ENCODE measurements around the gene RGS1. TPM values are rescaled to one million over a fixed set of nuclear protein-coding genes. Genes with fewer than 3 reads are reported as not detected.

RGS1 gene
- total RNA-seq, 2 donors from 2014 or later: 22.8 to 24.7 TPM

GRCh38 chr1:192557841-192558595 is 17.6 kb upstream of the RGS1 start:
- Histone ChIP-seq H3K27me3 (no peaks in the 10 kb centered on the region), H3K4me1 (no peaks in the 10 kb centered on the region), H3K27ac (peak overlapping the region in 1 of 2 donors; percentile 44), H3K4me3 (no peak overlapping the region), H3K36me3 (no peaks in the 10 kb centered on the region), H3K9me3 (no peaks in the 10 kb centered on the region)
- no peak for DNase-seq (ENCODE audit: low spot score)
- TF ChIP-seq, protein P1, sequence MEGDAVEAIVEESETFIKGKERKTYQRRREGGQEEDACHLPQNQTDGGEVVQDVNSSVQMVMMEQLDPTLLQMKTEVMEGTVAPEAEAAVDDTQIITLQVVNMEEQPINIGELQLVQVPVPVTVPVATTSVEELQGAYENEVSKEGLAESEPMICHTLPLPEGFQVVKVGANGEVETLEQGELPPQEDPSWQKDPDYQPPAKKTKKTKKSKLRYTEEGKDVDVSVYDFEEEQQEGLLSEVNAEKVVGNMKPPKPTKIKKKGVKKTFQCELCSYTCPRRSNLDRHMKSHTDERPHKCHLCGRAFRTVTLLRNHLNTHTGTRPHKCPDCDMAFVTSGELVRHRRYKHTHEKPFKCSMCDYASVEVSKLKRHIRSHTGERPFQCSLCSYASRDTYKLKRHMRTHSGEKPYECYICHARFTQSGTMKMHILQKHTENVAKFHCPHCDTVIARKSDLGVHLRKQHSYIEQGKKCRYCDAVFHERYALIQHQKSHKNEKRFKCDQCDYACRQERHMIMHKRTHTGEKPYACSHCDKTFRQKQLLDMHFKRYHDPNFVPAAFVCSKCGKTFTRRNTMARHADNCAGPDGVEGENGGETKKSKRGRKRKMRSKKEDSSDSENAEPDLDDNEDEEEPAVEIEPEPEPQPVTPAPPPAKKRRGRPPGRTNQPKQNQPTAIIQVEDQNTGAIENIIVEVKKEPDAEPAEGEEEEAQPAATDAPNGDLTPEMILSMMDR (IDR thresholded peaks at IDR 0.05): no peak

GRCh38 chr1:192559115-192560006 is 16.2 kb upstream of the RGS1 start:
- no peak for DNase-seq (ENCODE audit: low spot score)
- Histone ChIP-seq H3K4me1 (no peaks in the 10 kb centered on the region), H3K36me3 (no peaks in the 10 kb centered on the region), H3K4me3 (no peak overlapping the region), H3K9me3 (no peaks in the 10 kb centered on the region), H3K27ac (peak overlapping the region; percentile 32 to 44), H3K27me3 (no peaks in the 10 kb centered on the region)
- TF ChIP-seq, protein P1 (IDR thresholded peaks at IDR 0.05): no peak

- no peaks in the 10 kb centered on the region for H3K9me3 ChIP-seq
- H3K4me3 ChIP-seq: no peak overlapping the region
- no peaks in the 10 kb centered on the region for H3K4me1 ChIP-seq
- no peak for DNase-seq (ENCODE audit: low spot score)
- no peak overlapping the region for H3K27ac ChIP-seq
- no peaks in the 10 kb centered on the region for H3K27me3 ChIP-seq
- TF ChIP-seq, protein P1 (IDR thresholded peaks at IDR 0.05): no peak
- H3K36me3 ChIP-seq: no peaks in the 10 kb centered on the region
These were observed 14.3 kb upstream of the RGS1 start for GRCh38 chr1:192561301-192561700.

DNA sequence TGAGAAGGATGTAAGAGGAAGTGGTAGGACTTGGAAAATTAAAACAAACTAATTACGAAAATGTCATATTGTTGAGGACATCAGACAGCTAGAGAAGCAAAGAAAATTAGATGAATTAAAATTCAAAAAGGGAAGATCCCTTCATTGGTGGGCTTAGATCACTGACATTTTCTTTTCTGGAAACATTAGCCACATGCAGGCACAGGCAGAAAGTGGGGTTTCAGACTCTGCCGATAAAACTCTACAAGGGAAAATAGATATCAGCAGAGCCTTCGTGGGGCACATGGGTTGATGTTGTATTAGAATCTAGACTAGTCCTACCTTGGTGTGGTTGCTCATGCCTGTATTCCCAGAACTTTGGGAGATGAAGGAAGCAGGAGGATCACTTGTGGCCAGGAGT is 12.4 kb upstream of the RGS1 start:
- DNase-seq (ENCODE audit: low spot score): no peak
- H3K9me3 ChIP-seq: no peaks in the 10 kb centered on the region

DNA sequence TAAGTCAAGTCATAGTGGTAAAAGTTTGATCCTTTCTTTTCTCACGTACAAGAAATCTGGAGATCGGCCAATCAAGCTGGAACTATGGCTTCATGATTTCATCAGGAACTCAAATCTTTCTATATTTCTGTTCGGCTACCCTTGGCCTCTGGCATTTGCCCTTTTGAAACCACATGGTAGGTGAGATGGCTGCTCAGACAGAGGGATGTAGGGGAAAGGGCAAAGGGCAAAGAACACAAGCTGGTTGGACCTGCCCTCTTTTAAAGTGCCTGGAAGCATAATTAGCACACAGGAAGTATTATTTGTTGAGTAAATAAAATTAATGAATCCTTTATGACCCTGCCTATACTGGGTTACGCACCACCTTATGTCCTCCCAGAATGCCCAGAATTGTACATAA is 11.5 kb upstream of the RGS1 start:
- Histone ChIP-seq H3K27me3 (no peaks in the 10 kb centered on the region), H3K9me3 (no peaks in the 10 kb centered on the region), H3K27ac (no peak overlapping the region), H3K4me3 (no peak overlapping the region), H3K36me3 (no peaks in the 10 kb centered on the region), H3K4me1 (no peaks in the 10 kb centered on the region)
- TF ChIP-seq, protein P1 (IDR thresholded peaks at IDR 0.05): no peak
- DNase-seq (ENCODE audit: low spot score): no peak

More for the DNA sequence above, 12.4 kb upstream of the RGS1 start:
- Histone ChIP-seq H3K36me3 (no peaks in the 10 kb centered on the region), H3K4me3 (no peak overlapping the region), H3K4me1 (no peaks in the 10 kb centered on the region), H3K27ac (no peak overlapping the region), H3K27me3 (no peaks in the 10 kb centered on the region)
- TF ChIP-seq, protein P1 (IDR thresholded peaks at IDR 0.05): no peak
